TTC549 (cell line): ENCODE data around the gene TULP1.

Source experiments
- FAIRE-seq: peaks from 2 replicates; lab custom pipeline; 2012; peaks lifted over from hg19 to GRCh38; lab: Jason Lieb, UNC

The TULP1 gene

GRCh38 chr6:35457907-35458306 lies 54.8 kb downstream of the TULP1 start:
- no peak for FAIRE-seq

- no peak for FAIRE-seq
These were observed 58.1 kb downstream of the TULP1 start for GRCh38 chr6:35454391-35455110.

- no peak for FAIRE-seq
These were observed 59.5 kb downstream of the TULP1 start for GRCh38 chr6:35453236-35453635.

GRCh38 chr6:35452183-35453090 lies 60.3 kb downstream of the TULP1 start, which contains the start of gene FANCE:
TSS of gene FANCE (plus strand) at chr6:35452338. CDS start at chr6:35452546, 208 bp downstream.
- FAIRE-seq, result no peak

- no peak for FAIRE-seq
These were observed 61.1 kb downstream of the TULP1 start for GRCh38 chr6:35451354-35452182.

- peak; percentile 37 for FAIRE-seq
These were observed 63.3 kb downstream of the TULP1 start for GRCh38 chr6:35449287-35449881.

GRCh38 chr6:35448191-35448590 lies 64.5 kb downstream of the TULP1 start:
- FAIRE-seq, result no peak
